HCT116 (cell line): ENCODE results near the gene PCID2. TPM values are rescaled to one million over a fixed set of nuclear protein-coding genes. Genes with fewer than 3 reads are reported as not detected.

Source experiments
- ATAC-seq: fragments of 200-7000 bp; cut with Tn5 transposase; 2 replicates; pipeline ENCODE4 v1.9.1; 2020; ENCODE audit warnings: mild to moderate bottlenecking, moderate library complexity
- BruUV-seq: library from RNA; stranded (reverse); fragments of 400-500 nt; replicated peaks from 2 replicates; lab custom pipeline; 2021; lab: Mats Ljungman, UMichigan
- CTCF ChIA-PET: fragments of 300-600 bp; sonication (Branson Sonifier 250); formaldehyde crosslinking; loops from one replicate; lab custom pipeline; 2021; ENCODE audit warnings: antibody characterized with exemption; lab: Charles Lee
- POLR2A ChIA-PET: fragments of 300-600, 350-600 bp; sonication (Branson Sonifier 250); formaldehyde crosslinking; loops from one replicate; lab custom pipeline; 2021; ENCODE audit warnings: antibody characterized with exemption; lab: Charles Lee
- RAD21 ChIA-PET, 2 experiments: fragments of 300-600 bp; sonication (Branson Sonifier 250); formaldehyde crosslinking; loops; one replicate each; lab custom pipeline; 2023; ENCODE audit warnings: low total read pairs in 2 of 2; ENCODE audit not compliant: uncharacterized antibody in 2 of 2, unreplicated experiment in 2 of 2, low non-redundant PET in 1 of 2; lab: Charles Lee
- DNase-seq: peaks from one replicate; pipeline ENCODE4 v3.0.0-alpha.2; 2010; ENCODE audit warnings: low read depth, low spot score
- H2AFZ ChIP-seq: fragments of 200-600 bp; shearing (Covaris generic), sonication (generic); 2 replicates; pipeline ENCODE4 v1.6.1; 2017; ENCODE audit warnings: low read depth, mixed run types, mixed read lengths, antibody characterized with exemption, low read length; ENCODE audit not compliant: poor library complexity, severe bottlenecking
- H3K27ac ChIP-seq: 2 replicates; pipeline ENCODE4 v1.5.1; 2012; ENCODE audit warnings: low read depth, low read length
- H3K27me3 ChIP-seq: fragments of 200-600 bp; sonication (generic); 2 replicates; pipeline ENCODE4 v1.6.1; 2016; ENCODE audit warnings: mixed run types, low read length, mixed read lengths; ENCODE audit not compliant: insufficient read depth
- H3K36me3 ChIP-seq, 2 experiments: fragments of 200-500 bp in 1 of 2; fragments of 200-600 bp in 1 of 2; sonication (Bioruptor generic) in 1 of 2; sonication (generic) in 1 of 2; 2 replicates each; pipeline versions ENCODE4 v1.5.1 to v1.6.1; 2014 to 2016; ENCODE audit warnings: low read length in 2 of 2, inconsistent platforms in 1 of 2, mixed read lengths in 1 of 2, mixed run types in 1 of 2; ENCODE audit not compliant: insufficient read depth in 2 of 2, control insufficient read depth in 1 of 2
- H3K4me1 ChIP-seq, 2 experiments: fragments of 200-600 bp in 1 of 2; sonication (generic) in 1 of 2; 2 replicates each; pipeline versions ENCODE4 v1.5.1 to v1.6.1; 2012 to 2017; ENCODE audit warnings: low read length in 2 of 2, inconsistent platforms in 1 of 2, mild to moderate bottlenecking in 1 of 2, mixed read lengths in 1 of 2, mixed run types in 1 of 2, moderate library complexity in 1 of 2; ENCODE audit not compliant: insufficient read depth in 2 of 2, control insufficient read depth in 1 of 2
- H3K4me2 ChIP-seq: fragments of 200-600 bp; sonication (generic); 2 replicates; pipeline ENCODE4 v1.6.1; 2017; ENCODE audit warnings: mixed run types, low read length, mixed read lengths
- H3K4me3 ChIP-seq, 2 experiments: fragments of 200-600 bp in 1 of 2; sonication (generic) in 1 of 2; replicated peaks in 1 of 2; 2 replicates each; pipeline ENCODE4 v1.5.1; 2011 to 2016; ENCODE audit warnings: low read length in 2 of 2, control low read depth in 1 of 2, low read depth in 1 of 2, mild to moderate bottlenecking in 1 of 2, mixed read lengths in 1 of 2, mixed run types in 1 of 2
- H3K79me2 ChIP-seq: fragments of 200-600 bp; sonication (generic); 2 replicates; pipeline ENCODE4 v1.6.1; 2017; ENCODE audit warnings: mild to moderate bottlenecking, mixed run types, low read length, moderate library complexity, mixed read lengths; ENCODE audit not compliant: insufficient read depth
- H3K9ac ChIP-seq: fragments of 200-600 bp; sonication (generic); 2 replicates; pipeline ENCODE4 v1.6.1; 2016; ENCODE audit warnings: low read length, mixed read lengths
- H3K9me2 ChIP-seq: fragments of 200-600 bp; sonication (generic), shearing (Covaris generic); 2 replicates; pipeline ENCODE4 v1.6.1; 2017; ENCODE audit warnings: mixed run types, mild to moderate bottlenecking, moderate library complexity; ENCODE audit not compliant: insufficient read depth
- H3K9me3 ChIP-seq, 2 experiments: fragments of 200-500 bp in 1 of 2; fragments of 200-600 bp in 1 of 2; sonication (Bioruptor generic) in 1 of 2; sonication (generic) in 1 of 2; 2 replicates each; pipeline ENCODE4 v1.6.1; 2014 to 2017; ENCODE audit warnings: low read length in 2 of 2, mixed read lengths in 2 of 2, inconsistent platforms in 1 of 2, low read depth in 1 of 2, mild to moderate bottlenecking in 1 of 2, mixed run types in 1 of 2, moderate library complexity in 1 of 2; ENCODE audit not compliant: control insufficient read depth in 1 of 2, insufficient read depth in 1 of 2
- H4K20me1 ChIP-seq: fragments of 200-600 bp; sonication (generic), shearing (Covaris generic); 2 replicates; pipeline ENCODE4 v1.6.1; 2017; ENCODE audit warnings: mixed run types, mild to moderate bottlenecking, moderate library complexity; ENCODE audit not compliant: insufficient read depth
- CBX3 ChIP-seq: IDR thresholded peaks from 2 replicates; pipeline ENCODE4 v1.6.1; 2012; ENCODE audit warnings: low read depth
- CTCF ChIP-seq, 3 experiments: fragments of 200-600 bp in 1 of 3; sonication (generic) in 1 of 3; IDR thresholded peaks in 2 of 3; conservative IDR thresholded peaks in 1 of 3; 2 replicates each; pipeline ENCODE4 v1.5.1; 2012 to 2017; ENCODE audit warnings: low read depth in 2 of 3, low read length in 2 of 3, antibody characterized with exemption in 1 of 3, borderline replicate concordance in 1 of 3, control low read depth in 1 of 3, mild to moderate bottlenecking in 1 of 3, mixed read lengths in 1 of 3, mixed run types in 1 of 3, moderate library complexity in 1 of 3; ENCODE audit not compliant: insufficient read depth in 1 of 3
- EGR1 ChIP-seq: IDR thresholded peaks from 2 replicates; pipeline ENCODE4 v1.6.1; 2012; ENCODE audit warnings: low read depth
- EZH2phosphoT487 ChIP-seq: fragments of 200-600 bp; IDR thresholded peaks from 2 replicates; pipeline ENCODE4 v1.6.1; 2018; ENCODE audit warnings: antibody characterized with exemption, borderline replicate concordance
- JUND ChIP-seq: IDR thresholded peaks from 2 replicates; pipeline ENCODE4 v1.6.1; 2012
- REST ChIP-seq: IDR thresholded peaks from 2 replicates; pipeline ENCODE4 v1.6.1; 2012; ENCODE audit warnings: low read depth
- TCF7L2 ChIP-seq: IDR thresholded peaks from 2 replicates; pipeline ENCODE4 v1.7.0; 2011; ENCODE audit warnings: borderline replicate concordance, inconsistent platforms; ENCODE audit not compliant: insufficient read depth, insufficient read length; ENCODE audit errors: extremely low read depth
- ZFX ChIP-seq: fragments of 450-650 bp; IDR thresholded peaks from 2 replicates; pipeline ENCODE4 v1.6.1; 2017
- ZNF274 ChIP-seq: fragments of 200-500 bp; sonication (Bioruptor generic); IDR thresholded peaks from 2 replicates; pipeline ENCODE4 v1.6.1; 2014; ENCODE audit warnings: mild to moderate bottlenecking, low read depth, low read length, inconsistent platforms
- intact Hi-C: fragments of 100-400 bp; cut with micrococcal nuclease; formaldehyde crosslinking; loops from 2 replicates; pipeline ENCODE4 v1.10.0; 2022
- total RNA-seq: library from RNA; stranded (reverse); gene quantifications from one replicate; pipeline ENCODE4 v1.2.1, GENCODE V29; 2021; ENCODE audit not compliant: unreplicated experiment

Gene PCID2
- total RNA-seq, 1 experiment from 2014 or later, result 73.3 TPM

GRCh38 chr13:113160983-113161382 is 47.5 kb downstream of the PCID2 start:
- CTCF ChIA-PET, result no interaction called here

More at GRCh38 chr13:113160983-113161382, 47.5 kb downstream of the PCID2 start:
- no peaks in the 10 kb centered on the region for H3K36me3 ChIP-seq
- H3K4me2 ChIP-seq, result no peak overlapping the region
- H3K9me2 ChIP-seq, result no peaks in the 10 kb centered on the region
- no TSS peak for BruUV-seq
- DNase-seq (no peak), ATAC-seq (no peak)
- intact Hi-C loops, result no loop called here
- ChIA-PET RAD21 (no interaction called here), POLR2A (no interaction called here)
- no peak overlapping the region for H3K27ac ChIP-seq
- no peaks in the 10 kb centered on the region for H3K9me3 ChIP-seq
- H4K20me1 ChIP-seq, result no peaks in the 10 kb centered on the region
- no peak overlapping the region for H3K9ac ChIP-seq
- no peak for TF ChIP-seq CBX3
- TF ChIP-seq TCF7L2, result no peak
- TF ChIP-seq ZFX, result no peak
- no peak for TF ChIP-seq JUND
- TF ChIP-seq REST, result no peak
- no peak for TF ChIP-seq CTCF (IDR thresholded peaks at IDR 0.05 in 2 of 3, conservative IDR thresholded peaks at IDR 0.05 in 1 of 3; ENCODE audit: borderline replicate concordance in 1 of 3, insufficient read depth in 1 of 3, low read depth in 2 of 3, low read length in 2 of 3)
- TF ChIP-seq EGR1, result no peak
- no peak for TF ChIP-seq EZH2phosphoT487
- TF ChIP-seq ZNF274, result no peak
- H3K79me2 ChIP-seq, result no peaks in the 10 kb centered on the region
- no peak overlapping the region for H3K4me3 ChIP-seq
- H2AFZ ChIP-seq, result no peak overlapping the region
- H3K27me3 ChIP-seq, result peaks cover 3% of the 10 kb centered on the region; the same call in 1 of the 2 replicates
- no peaks in the 10 kb centered on the region for H3K4me1 ChIP-seq
